Thymus (tissue), 11 donors: Measurements from ENCODE around the gene MANSC4. TPM values are rescaled to one million over a fixed set of nuclear protein-coding genes. Genes with fewer than 3 reads are reported as not detected.

Experiments used
- DNase-seq, 9 donors: peaks; one replicate each; pipeline ENCODE4 v3.0.0-alpha.2; 2013; ENCODE audit warnings: low spot score in 9 of 9, low read depth in 6 of 9, missing footprints in 1 of 9
- H3K27ac ChIP-seq, 2 donors: one replicate each; pipeline ENCODE4 v1.5.1; 2013; ENCODE audit warnings: control low read depth in 1 of 2, low read depth in 1 of 2, low read length in 1 of 2, mild to moderate bottlenecking in 1 of 2, moderate library complexity in 1 of 2
- H3K27me3 ChIP-seq, 2 donors: one replicate each; pipeline ENCODE4 v1.5.1; 2013; ENCODE audit warnings: low read length in 1 of 2; ENCODE audit not compliant: control insufficient read depth in 2 of 2, insufficient read depth in 1 of 2
- H3K36me3 ChIP-seq, 2 donors: one replicate each; pipeline ENCODE4 v1.5.1; 2013; ENCODE audit warnings: low read length in 1 of 2, mild to moderate bottlenecking in 1 of 2, moderate library complexity in 1 of 2; ENCODE audit not compliant: control insufficient read depth in 2 of 2, insufficient read depth in 2 of 2
- H3K4me1 ChIP-seq, 2 donors: one replicate each; pipeline ENCODE4 v1.5.1; 2013; ENCODE audit warnings: low read length in 2 of 2; ENCODE audit not compliant: control insufficient read depth in 2 of 2, insufficient read depth in 2 of 2
- H3K4me3 ChIP-seq, 2 donors: one replicate each; pipeline ENCODE4 v1.5.1; 2013; ENCODE audit warnings: low read length in 2 of 2, control low read depth in 1 of 2, mild to moderate bottlenecking in 1 of 2
- H3K9me3 ChIP-seq, 2 donors: one replicate each; pipeline ENCODE4 v1.5.1; 2013; ENCODE audit warnings: low read length in 1 of 2, mild to moderate bottlenecking in 1 of 2; ENCODE audit not compliant: control insufficient read depth in 2 of 2, insufficient read depth in 1 of 2
- WGBS: extraction: QIAGEN DNeasy Blood & Tissue Kit; methylation state at CpG from one replicate; pipeline ENCODE4 v1.1.7; 2013; 5-methylcytosine and 5-hydroxymethylcytosine counted together
- polyA plus RNA-seq: library from polyadenylated mRNA; stranded (reverse); fragments of 200-250 nt; gene quantifications from one replicate; pipeline ENCODE4 v1.2.3, GENCODE V29; 2013
- total RNA-seq: library from RNA; stranded (reverse); fragments of 120-200 nt; gene quantifications from one replicate; pipeline ENCODE4 v1.2.4, GENCODE V29; 2013
- donor health status: healthy.

The MANSC4 gene
- total and polyA plus RNA-seq, 2 donors, result 0.11 to 0.14 TPM

DNA sequence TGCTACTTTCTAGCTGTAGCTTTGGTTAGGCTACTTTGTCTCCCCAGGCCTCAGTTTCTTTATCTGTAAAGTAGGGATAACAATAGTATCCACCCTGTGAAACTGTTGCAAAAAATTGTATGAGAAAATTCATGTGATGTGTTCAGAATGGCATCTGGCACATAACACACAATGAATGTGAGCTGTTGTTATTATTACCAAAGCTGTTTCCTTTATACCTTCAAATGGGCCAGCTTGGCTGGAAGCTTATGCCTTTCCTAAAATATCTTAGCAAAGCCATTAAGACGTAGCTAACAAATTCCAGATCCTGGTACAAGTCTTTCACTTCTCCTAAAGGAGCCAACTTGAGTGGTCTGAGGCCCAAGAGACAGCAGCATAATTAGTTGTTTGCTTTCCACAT is 25.2 kb upstream of the MANSC4 start:
- DNase-seq, result no peak
- no peak overlapping the region for H3K27ac ChIP-seq
- H3K27me3 ChIP-seq, result no peaks in the 10 kb centered on the region
- no peaks in the 10 kb centered on the region for H3K9me3 ChIP-seq
- no peaks in the 10 kb centered on the region for H3K36me3 ChIP-seq
- 0% methylated on average over 1 of the region's 1 CpG for WGBS
- H3K4me3 ChIP-seq, result no peak overlapping the region
- peaks cover 0 to 2% of the 10 kb centered on the region in 2 donors for H3K4me1 ChIP-seq

- DNase-seq, result no peak
- WGBS, result 95% methylated on average over 2 of the region's 2 CpGs
- Histone ChIP-seq H3K36me3 (peaks cover under 1 to 12% of the 10 kb centered on the region in 2 donors), H3K27me3 (no peaks in the 10 kb centered on the region), H3K4me3 (no peak overlapping the region), H3K27ac (no peak overlapping the region), H3K4me1 (peaks cover 0 to 2% of the 10 kb centered on the region in 2 donors), H3K9me3 (no peaks in the 10 kb centered on the region)
Measured at GRCh38 chr12:27802936-27803335, 22.9 kb upstream of the MANSC4 start.

DNA sequence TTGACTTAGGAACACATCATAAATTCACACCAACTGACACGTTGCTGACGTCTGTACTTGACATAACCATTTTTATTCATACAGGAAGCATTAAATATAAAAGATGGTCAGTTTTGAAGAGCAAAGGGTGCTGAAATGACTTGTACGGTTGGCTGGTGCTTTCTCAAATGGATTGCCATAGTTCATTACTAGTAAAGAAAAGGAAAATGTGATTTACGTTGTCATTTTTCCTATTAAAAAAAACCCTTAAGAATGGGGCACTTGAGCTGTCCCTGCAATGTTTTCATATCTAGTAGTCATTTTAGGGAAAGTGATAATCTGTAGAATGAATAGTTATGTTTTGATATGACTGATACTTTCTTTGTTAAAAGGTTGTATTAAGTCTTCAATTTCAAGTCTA is 22.5 kb upstream of the MANSC4 start:
- no peak overlapping the region for H3K4me3 ChIP-seq
- no peaks in the 10 kb centered on the region for H3K27me3 ChIP-seq
- no peaks in the 10 kb centered on the region for H3K9me3 ChIP-seq
- H3K36me3 ChIP-seq, result peaks cover 5 to 17% of the 10 kb centered on the region in 2 donors
- no peak overlapping the region for H3K27ac ChIP-seq
- DNase-seq, result no peak
- H3K4me1 ChIP-seq, result peaks cover 0 to 1% of the 10 kb centered on the region in 2 donors
- WGBS, result 88% methylated on average over 4 of the region's 4 CpGs

DNA sequence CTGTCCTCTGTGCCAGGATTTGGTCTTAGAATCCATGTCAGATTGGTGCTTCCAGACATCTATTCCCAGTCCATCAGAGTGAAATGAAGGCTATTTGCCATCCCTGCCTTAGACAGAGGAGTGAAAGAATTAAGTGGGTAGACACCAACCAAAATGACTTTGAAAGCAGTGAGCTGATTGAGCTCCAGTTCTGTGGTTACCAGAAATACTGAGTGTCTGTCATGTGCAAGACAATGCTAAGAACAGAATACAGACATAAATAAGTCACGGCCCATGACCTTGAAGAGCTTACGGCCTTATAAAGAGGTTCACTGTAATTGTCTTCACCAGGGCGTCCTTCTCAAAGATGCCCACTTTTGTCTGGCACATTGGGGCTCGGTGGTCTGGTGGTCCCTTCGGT is 21.6 kb upstream of the MANSC4 start:
- Histone ChIP-seq H3K4me3 (no peak overlapping the region), H3K27me3 (no peaks in the 10 kb centered on the region), H3K9me3 (no peaks in the 10 kb centered on the region), H3K27ac (no peak overlapping the region), H3K4me1 (no peaks in the 10 kb centered on the region), H3K36me3 (peaks cover 13 to 24% of the 10 kb centered on the region in 2 donors)
- no peak for DNase-seq
- WGBS, result 97% methylated on average over 5 of the region's 5 CpGs

- no peak overlapping the region for H3K27ac ChIP-seq
- no peak for DNase-seq
- no peak overlapping the region for H3K4me3 ChIP-seq
- no peaks in the 10 kb centered on the region for H3K4me1 ChIP-seq
- H3K9me3 ChIP-seq, result no peaks in the 10 kb centered on the region
- peaks cover 17 to 27% of the 10 kb centered on the region in 2 donors for H3K36me3 ChIP-seq
- H3K27me3 ChIP-seq, result no peaks in the 10 kb centered on the region
- WGBS, result 96% methylated on average over 3 of the region's 3 CpGs
Measured at GRCh38 chr12:27800819-27801218, 20.8 kb upstream of the MANSC4 start.

DNA sequence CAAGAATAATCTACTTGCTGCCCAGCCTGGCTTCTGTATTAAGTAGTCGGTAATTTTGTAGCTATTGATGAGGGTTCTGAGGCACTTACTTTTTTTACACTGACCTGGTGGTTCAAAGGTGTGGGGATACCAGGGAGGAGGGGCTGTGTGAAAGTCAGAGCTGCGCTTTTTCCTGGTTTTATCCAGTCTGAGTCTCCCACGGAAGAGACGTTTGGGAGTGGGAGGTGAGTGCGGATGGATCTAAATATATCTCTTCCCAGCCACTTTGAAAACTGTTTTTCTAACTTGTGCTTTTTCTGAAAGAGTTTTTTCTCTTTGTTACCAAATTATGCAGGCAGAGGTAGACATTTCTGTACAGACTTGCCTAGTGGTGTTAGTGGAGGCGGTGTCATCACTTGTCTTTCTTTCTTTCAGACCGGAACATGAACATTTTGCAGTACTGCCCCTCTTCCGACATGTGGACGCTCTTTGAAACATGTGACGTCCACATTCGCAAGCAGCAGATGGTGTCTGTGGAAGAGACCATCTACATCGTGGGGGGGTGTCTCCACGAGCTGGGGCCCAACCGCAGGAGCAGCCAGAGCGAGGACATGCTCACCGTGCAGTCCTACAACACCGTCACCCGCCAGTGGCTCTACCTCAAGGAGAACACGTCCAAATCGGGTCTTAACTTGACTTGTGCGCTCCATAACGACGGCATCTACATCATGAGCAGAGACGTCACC is 17.4 kb upstream of the MANSC4 start:
- Histone ChIP-seq H3K9me3 (no peaks in the 10 kb centered on the region), H3K4me3 (no peak overlapping the region), H3K4me1 (no peaks in the 10 kb centered on the region), H3K27me3 (no peaks in the 10 kb centered on the region), H3K27ac (no peak overlapping the region), H3K36me3 (peaks cover 35 to 49% of the 10 kb centered on the region in 2 donors)
- 98% methylated on average over 24 of the region's 24 CpGs for WGBS
- DNase-seq, result no peak

- 98% methylated on average over 7 of the region's 7 CpGs for WGBS
Measured at GRCh38 chr12:27796128-27796527, 16.1 kb upstream of the MANSC4 start.

GRCh38 chr12:27794818-27795584 is 15.0 kb upstream of the MANSC4 start:
- Histone ChIP-seq H3K4me3 (no peak overlapping the region), H3K27ac (no peak overlapping the region), H3K36me3 (peaks cover 45 to 66% of the 10 kb centered on the region in 2 donors), H3K27me3 (no peaks in the 10 kb centered on the region), H3K9me3 (no peaks in the 10 kb centered on the region), H3K4me1 (no peaks in the 10 kb centered on the region)
- 95% methylated on average over 6 of the region's 6 CpGs for WGBS
- no peak for DNase-seq

More at GRCh38 chr12:27796128-27796527, 16.1 kb upstream of the MANSC4 start:
- no peaks in the 10 kb centered on the region for H3K9me3 ChIP-seq
- DNase-seq, result no peak
- H3K27ac ChIP-seq, result no peak overlapping the region
- no peaks in the 10 kb centered on the region for H3K27me3 ChIP-seq
- H3K4me3 ChIP-seq, result no peak overlapping the region
- no peaks in the 10 kb centered on the region for H3K4me1 ChIP-seq
- peaks cover 43 to 60% of the 10 kb centered on the region in 2 donors for H3K36me3 ChIP-seq

DNA sequence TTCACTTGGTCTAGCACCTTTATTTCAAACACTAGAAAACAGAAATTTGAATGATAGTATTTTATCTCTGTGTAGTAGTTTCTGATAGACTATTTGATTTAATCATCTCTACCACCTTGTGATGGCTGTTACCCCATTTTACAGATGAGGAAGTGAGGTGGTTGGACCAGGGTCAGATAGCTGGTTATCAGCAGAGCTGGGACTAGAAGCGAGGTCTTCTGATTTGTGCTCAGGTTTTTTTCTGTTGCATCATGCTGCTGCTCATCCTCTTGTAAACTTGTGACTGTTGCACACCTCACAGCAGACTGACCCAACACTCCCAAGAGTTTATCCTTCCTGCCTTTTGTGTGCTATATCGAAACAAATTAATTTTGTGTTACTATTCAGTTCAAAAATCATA is 10.1 kb upstream of the MANSC4 start:
- Histone ChIP-seq H3K27me3 (no peaks in the 10 kb centered on the region), H3K4me3 (no peak overlapping the region), H3K36me3 (peaks cover 26 to 39% of the 10 kb centered on the region in 2 donors), H3K4me1 (no peaks in the 10 kb centered on the region), H3K9me3 (no peaks in the 10 kb centered on the region), H3K27ac (no peak overlapping the region)
- over 99% methylated on average over 2 of the region's 2 CpGs for WGBS
- DNase-seq, result no peak
